ENCODE results near the gene GPRIN3. TPM values are rescaled to one million over a fixed set of nuclear protein-coding genes. Genes with fewer than 3 reads are reported as not detected.

GPRIN3 gene
- total RNA-seq, 6 donors from 2014 or later: 13.6 to 28.0 (median 20.6) TPM

GRCh38 chr4:89193843-89194242 is 113.8 kb downstream of the GPRIN3 start:
- ATAC-seq (ENCODE audit: low FRiP score in 2 of 2): no peak
- DNase-seq: no peak
- H3K4me1 ChIP-seq: no peaks in the 10 kb centered on the region

More at GRCh38 chr4:89193843-89194242, 113.8 kb downstream of the GPRIN3 start:
- TF ChIP-seq CTCF (IDR thresholded peaks at IDR 0.05) (no peak), POLR2A (IDR thresholded peaks at IDR 0.05) (no peak), POLR2AphosphoS5 (IDR thresholded peaks at IDR 0.05) (no peak), EP300 (IDR thresholded peaks at IDR 0.05) (no peak)
- no peaks in the 10 kb centered on the region for H3K27me3 ChIP-seq
- H3K9me3 ChIP-seq: no peaks in the 10 kb centered on the region
- 31 to 43% methylated on average over 3 of the region's 3 CpGs for WGBS, 2 donors
- no peaks in the 10 kb centered on the region for H3K36me3 ChIP-seq
- H3K27ac ChIP-seq: no peak overlapping the region
- H3K4me3 ChIP-seq: no peak overlapping the region

Other genes with a start within 250 kb of the GPRIN3 start
- 10 to 100 TPM in 1 of 6 donors, 1 to 10 TPM in 5; 2.6 to 10.5 (median 5.7) TPM for gene TIGD2, start 196.3 kb downstream of the GPRIN3 start, total RNA-seq

Measured in upper lobe of left lung (tissue), 6 donors.